Aorta (tissue), 5 donors: ENCODE measurements around the gene SDF2. TPM values are rescaled to one million over a fixed set of nuclear protein-coding genes. Genes with fewer than 3 reads are reported as not detected.
A peak's percentile ranks its signal among the peaks of the same experiment; 100 is the strongest.

ENCODE experiments used
- ATAC-seq: fragments of 200-7000 bp; cut with Tn5 transposase; one replicate; pipeline ENCODE4 v1.9.1; 2022; ENCODE audit warnings: moderate library complexity; ENCODE audit not compliant: low FRiP score
- DNase-seq, 2 donors: peaks; one replicate each; pipeline ENCODE4 v3.0.0-alpha.2; 2020
- H3K27ac ChIP-seq, 2 donors: one replicate each; pipeline ENCODE4 v1.5.1; 2013; ENCODE audit warnings: low read length in 2 of 2, mild to moderate bottlenecking in 2 of 2, moderate library complexity in 2 of 2, control low read depth in 1 of 2, inconsistent platforms in 1 of 2, low read depth in 1 of 2
- H3K27me3 ChIP-seq, 2 donors: one replicate each; pipeline ENCODE4 v1.6.1; 2013; ENCODE audit warnings: control low read depth in 1 of 2, low read length in 1 of 2, mild to moderate bottlenecking in 1 of 2, moderate library complexity in 1 of 2; ENCODE audit not compliant: insufficient read depth in 2 of 2, control insufficient read depth in 1 of 2
- H3K36me3 ChIP-seq, 2 donors: one replicate each; pipeline ENCODE4 v1.6.1; 2013; ENCODE audit warnings: control low read depth in 1 of 2, low read length in 1 of 2, mild to moderate bottlenecking in 1 of 2; ENCODE audit not compliant: insufficient read depth in 2 of 2, control insufficient read depth in 1 of 2
- H3K4me1 ChIP-seq, 2 donors: one replicate each; pipeline ENCODE4 v1.6.1; 2013; ENCODE audit warnings: low read length in 2 of 2, control low read depth in 1 of 2, mild to moderate bottlenecking in 1 of 2, moderate library complexity in 1 of 2; ENCODE audit not compliant: insufficient read depth in 2 of 2, control insufficient read depth in 1 of 2
- H3K4me3 ChIP-seq, 2 donors: one replicate each; pipeline ENCODE4 v1.5.1; 2013; ENCODE audit warnings: low read length in 2 of 2, control low read depth in 1 of 2, mild to moderate bottlenecking in 1 of 2
- H3K9me3 ChIP-seq: one replicate; pipeline ENCODE4 v1.6.1; 2013; ENCODE audit warnings: mild to moderate bottlenecking, low read length; ENCODE audit not compliant: control insufficient read depth
- WGBS, 2 donors: extraction: QIAGEN DNeasy Blood & Tissue Kit; methylation state at CpG; one replicate each; pipeline ENCODE4 v1.1.7; 2013; 5-methylcytosine and 5-hydroxymethylcytosine counted together
- intact Hi-C, 2 donors: fragments of 100-400 bp; cut with DNase I; formaldehyde crosslinking; loops; one replicate each; pipeline versions ENCODE4 v1.14.2 to v1.15.0; 2022
- polyA plus RNA-seq, 2 donors: library from polyadenylated mRNA; stranded (reverse); fragments of 200-250 nt; gene quantifications; one replicate each; pipeline ENCODE4 v1.2.3, GENCODE V29; 2013
- total RNA-seq, 2 donors: library from RNA; stranded (reverse); fragmentation: NEBNext Ultra II Directional; extraction: Animal tissue kit (Norgen Biotek cat#: 25700); gene quantifications; one replicate each; pipeline ENCODE4 v1.2.1, GENCODE V29; 2021
- donor health status: healthy with polysubstance abuse.
- donor health status: Bipolar disorder and iron deficiency.
- donor health status: DM: no; HTN: no; CAD: no.
- donor health status: DM: no; HTN: no; CAD: no.
- donor health status: DM: yes; HTN: yes; CAD: no.

SDF2 gene
- total and polyA plus RNA-seq, 4 donors: 34.8 to 51.5 (median 38.8) TPM

DNA sequence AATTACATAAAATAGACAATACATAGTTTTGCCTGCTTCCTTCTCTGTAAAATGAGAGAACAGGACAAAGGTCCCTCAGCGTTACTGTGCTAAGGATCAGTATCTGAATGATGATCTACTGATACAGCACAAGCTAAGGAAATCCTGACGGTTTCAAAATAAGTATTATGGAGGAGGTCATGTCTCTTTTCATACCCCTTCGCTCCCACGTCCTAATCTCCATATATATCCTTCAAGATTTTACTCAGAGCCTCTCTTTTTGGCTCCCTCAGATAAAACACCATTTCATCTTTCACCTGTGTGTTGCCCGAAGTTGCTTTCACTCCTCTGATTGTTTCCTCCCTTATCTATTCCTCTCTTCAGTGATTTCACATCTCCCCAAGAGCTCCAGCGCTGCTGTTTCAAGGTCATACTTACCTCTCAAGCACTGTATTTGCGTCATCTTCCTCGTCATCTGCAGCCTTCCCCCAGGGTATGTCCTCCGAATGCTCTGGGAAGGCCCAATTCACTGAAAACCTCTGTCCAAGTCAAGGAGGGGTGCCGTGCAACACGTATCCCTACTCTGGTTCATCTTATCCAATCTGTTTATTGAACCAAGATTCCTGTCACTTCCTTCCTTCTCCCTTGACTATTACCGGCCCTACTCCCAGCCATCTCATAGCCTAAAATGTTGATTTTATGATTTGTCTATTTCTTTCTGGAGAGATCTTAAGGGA is 15.5 kb downstream of the SDF2 start:
- Histone ChIP-seq H3K4me3 (no peak overlapping the region), H3K36me3 (peaks cover 0 to 5% of the 10 kb centered on the region in 2 donors), H3K4me1 (no peaks in the 10 kb centered on the region), H3K27me3 (no peaks in the 10 kb centered on the region), H3K27ac (peak overlapping the region; percentile 70 to 84), H3K9me3 (no peaks in the 10 kb centered on the region)
- WGBS, 2 donors: 69 to 72% methylated on average over 12 of the region's 12 CpGs
- ATAC-seq (no peak), DNase-seq (no peak)
- intact Hi-C loops: no loop called here

DNA sequence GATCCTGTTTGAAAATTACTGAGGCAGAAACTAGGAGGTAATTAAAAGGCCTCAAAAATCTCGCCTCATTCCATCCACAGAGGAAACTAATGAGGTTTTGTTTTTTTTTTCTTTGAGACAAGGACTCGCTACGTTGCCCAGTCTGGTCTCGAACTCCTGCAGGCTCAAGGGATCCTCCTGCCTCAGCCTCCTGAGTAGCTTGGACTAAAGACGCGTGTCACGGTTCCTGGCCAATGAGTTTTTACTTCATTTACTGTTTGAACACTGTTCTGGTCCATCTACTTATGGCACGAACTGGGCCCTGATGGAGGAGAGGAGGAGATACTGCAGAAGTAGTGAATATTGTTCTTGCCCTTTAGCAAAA is 16.1 kb downstream of the SDF2 start:
- intact Hi-C loops: no loop called here
- Histone ChIP-seq H3K4me3 (peak overlapping the region in 1 of 2 donors; percentile 49), H3K4me1 (no peaks in the 10 kb centered on the region), H3K9me3 (no peaks in the 10 kb centered on the region), H3K27me3 (no peaks in the 10 kb centered on the region), H3K27ac (peak overlapping the region in 1 of 2 donors; percentile 87), H3K36me3 (peaks cover 0 to 7% of the 10 kb centered on the region in 2 donors)
- DNase-seq (no peak), ATAC-seq (no peak)
- 15 to 21% methylated on average over 8 of the region's 8 CpGs for WGBS, 2 donors

DNA sequence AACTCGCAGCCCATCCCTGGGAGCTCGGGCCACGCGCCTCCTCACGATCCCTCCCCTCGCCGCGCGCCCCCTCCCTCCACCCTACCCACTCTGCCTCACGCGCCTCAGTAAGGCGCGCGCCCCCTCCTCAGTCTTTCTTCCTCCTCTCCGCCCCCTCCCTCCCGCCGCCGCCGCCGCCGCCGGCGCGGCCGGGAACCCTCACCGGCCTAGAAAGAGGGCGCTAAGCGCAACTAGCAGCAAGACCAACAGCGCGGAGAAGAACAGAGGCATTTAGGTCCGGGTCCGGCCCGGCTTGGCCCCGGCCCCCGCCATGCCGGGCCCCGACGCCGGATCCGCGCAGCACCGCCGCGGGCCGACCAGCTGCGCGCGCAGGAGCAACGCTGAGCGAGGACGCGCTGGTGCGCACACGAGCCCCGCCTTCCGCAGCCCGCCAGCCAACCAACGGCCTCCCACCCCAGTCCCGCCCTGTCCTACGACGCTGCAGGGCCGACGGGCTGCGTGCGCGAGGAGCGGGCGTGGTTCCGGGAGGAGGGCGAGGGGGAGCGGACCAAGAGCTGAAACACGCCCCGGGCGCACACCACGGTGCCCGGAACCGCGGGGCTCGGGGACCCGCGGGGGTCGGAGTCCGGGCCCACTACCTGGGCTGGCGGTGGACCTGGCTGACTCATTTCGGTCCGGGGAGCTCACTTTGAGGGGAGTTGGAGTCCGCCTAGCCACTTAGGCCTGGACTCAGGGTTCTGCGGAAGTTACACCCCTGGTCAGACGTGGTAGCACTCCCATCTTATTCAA is 16.7 kb downstream of the SDF2 start, which contains the start of gene BLTP2:
Gene BLTP2, minus strand, starts transcription at position 372 of the 789 bp plus-strand sequence. Its CDS starts 102 bp downstream, at position 270.
- Histone ChIP-seq H3K27me3 (no peaks in the 10 kb centered on the region), H3K27ac (peak within 1 kb of the TSS; percentile 43 to 87), H3K4me1 (no peaks in the 10 kb centered on the region), H3K9me3 (no peaks in the 10 kb centered on the region), H3K36me3 (peaks cover 0 to 7% of the 10 kb centered on the region in 2 donors), H3K4me3 (peak within 1 kb of the TSS; percentile 86 to 89)
- DNase-seq (peak; percentile 98 to 99), ATAC-seq (peak; percentile 99)
- WGBS, 2 donors: 0 to 1% methylated on average over 60 to 89 of the region's 89 CpGs
- intact Hi-C loops: no loop called here

DNA sequence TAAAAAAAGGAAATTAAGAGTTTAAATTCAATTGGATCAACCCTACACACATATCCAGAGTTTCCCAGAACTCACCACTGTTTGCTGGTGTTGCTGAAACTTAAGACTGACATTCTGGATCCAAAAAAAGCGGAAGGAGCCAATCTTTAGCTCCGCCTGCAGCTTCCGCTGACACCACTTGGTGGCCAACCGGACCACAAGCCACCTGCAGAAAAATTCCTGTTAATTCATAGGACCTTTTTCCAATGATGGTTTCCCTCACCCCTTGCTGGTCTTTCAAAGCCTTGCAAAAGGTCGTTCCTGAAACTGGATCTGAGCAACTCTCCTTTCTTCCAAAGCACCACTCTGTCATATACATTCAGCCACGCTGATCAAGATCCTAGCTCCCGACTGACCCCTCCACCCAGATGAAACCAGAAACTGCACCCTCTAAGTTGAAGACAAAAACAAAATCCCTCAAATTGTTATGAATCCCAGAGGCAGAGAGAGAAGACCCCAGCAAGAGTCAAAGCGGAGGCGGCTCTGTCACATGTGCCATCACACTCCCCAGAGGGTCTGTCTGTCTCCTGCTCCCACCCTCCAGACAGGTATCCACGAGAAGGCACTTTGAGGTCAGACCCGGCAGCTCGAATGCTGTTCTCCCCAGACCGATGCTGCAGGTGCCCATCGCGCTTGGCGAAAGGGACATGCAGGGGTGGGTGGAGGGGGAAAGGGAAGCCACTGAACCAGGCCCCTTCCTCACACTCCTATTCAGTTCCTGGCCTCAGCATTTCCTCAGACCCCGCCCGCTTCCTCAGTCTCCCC is 17.5 kb downstream of the SDF2 start:
- H3K27ac ChIP-seq: peak overlapping the region; percentile 22 to 43
- peaks cover 4 to 12% of the 10 kb centered on the region in 2 donors for H3K36me3 ChIP-seq
- no peaks in the 10 kb centered on the region for H3K4me1 ChIP-seq
- H3K9me3 ChIP-seq: no peaks in the 10 kb centered on the region
- WGBS, 2 donors: 0% methylated on average over 15 to 18 of the region's 18 CpGs
- peak overlapping the region; percentile 86 to 89 for H3K4me3 ChIP-seq
- intact Hi-C loops: no loop called here
- DNase-seq (peak in 1 of 2 donors; percentile 76), ATAC-seq (no peak)
- H3K27me3 ChIP-seq: no peaks in the 10 kb centered on the region

DNA sequence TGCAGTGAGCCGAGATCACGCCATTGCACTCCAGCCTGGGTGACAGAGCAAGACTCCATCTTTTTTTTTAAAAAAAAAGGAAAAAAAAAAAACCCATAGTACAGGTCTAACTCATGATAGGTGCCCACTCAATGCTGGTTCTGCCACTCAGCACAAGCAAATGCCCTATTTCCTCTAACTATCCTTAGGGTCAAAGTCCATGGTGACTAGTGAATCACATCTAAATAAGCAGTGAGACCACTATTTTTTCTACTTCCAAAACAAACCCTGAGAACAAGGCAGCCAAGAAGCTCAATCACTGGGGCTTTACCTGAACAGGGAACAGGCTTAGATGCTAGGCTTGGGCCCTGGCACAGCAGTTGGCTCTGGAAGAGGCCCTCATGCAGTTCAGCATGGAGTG is 20.1 kb downstream of the SDF2 start:
- Histone ChIP-seq H3K36me3 (peaks cover 5 to 15% of the 10 kb centered on the region in 2 donors), H3K27me3 (no peaks in the 10 kb centered on the region), H3K4me3 (no peak overlapping the region), H3K9me3 (no peaks in the 10 kb centered on the region), H3K4me1 (no peaks in the 10 kb centered on the region), H3K27ac (no peak overlapping the region)
- intact Hi-C loops: no loop called here
- ATAC-seq (no peak), DNase-seq (no peak)
- 95 to 97% methylated on average over 2 of the region's 2 CpGs for WGBS, 2 donors

DNA sequence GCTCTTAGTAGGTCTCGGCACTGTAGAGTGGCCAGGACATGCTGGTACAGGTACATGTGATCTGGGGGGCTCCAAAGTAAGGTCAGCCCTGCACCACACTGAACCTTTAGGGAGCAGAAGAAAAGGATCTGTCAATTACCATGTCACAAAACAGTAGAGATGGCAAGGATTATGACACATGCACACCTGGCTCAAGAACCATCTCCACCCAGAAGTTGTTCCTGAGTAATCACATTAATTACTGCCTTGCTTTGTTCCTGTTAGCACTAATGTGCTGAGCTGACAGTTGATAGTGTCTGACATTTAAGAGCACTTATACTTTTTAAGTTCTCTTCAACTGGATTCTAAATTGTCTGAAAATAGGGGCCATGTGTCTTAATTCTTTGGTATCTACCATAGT is 26.2 kb downstream of the SDF2 start:
- Histone ChIP-seq H3K9me3 (no peaks in the 10 kb centered on the region), H3K4me1 (no peaks in the 10 kb centered on the region), H3K27ac (no peak overlapping the region), H3K27me3 (no peaks in the 10 kb centered on the region), H3K36me3 (peaks cover 9 to 23% of the 10 kb centered on the region in 2 donors), H3K4me3 (no peak overlapping the region)
- DNase-seq (no peak), ATAC-seq (no peak)
- intact Hi-C loops: no loop called here
- 81 to 87% methylated on average over 1 of the region's 1 CpG for WGBS, 2 donors

- Histone ChIP-seq H3K36me3 (peaks cover 6 to 19% of the 10 kb centered on the region in 2 donors), H3K9me3 (no peaks in the 10 kb centered on the region)
- WGBS, 2 donors: 88 to 91% methylated on average over 14 of the region's 14 CpGs
Measured at GRCh38 chr17:28634206-28634865, 27.4 kb downstream of the SDF2 start.

GRCh38 chr17:28626818-28627217 is 34.9 kb downstream of the SDF2 start:
- H3K27me3 ChIP-seq: no peaks in the 10 kb centered on the region
- peak in 1 of 2 donors; percentile 9 for DNase-seq
- intact Hi-C loops: no loop called here
- ATAC-seq: no peak
- WGBS, 2 donors: 88 to 95% methylated on average over 4 of the region's 4 CpGs
- peaks cover 15 to 20% of the 10 kb centered on the region in 2 donors for H3K36me3 ChIP-seq
- H3K27ac ChIP-seq: no peak overlapping the region
- H3K4me1 ChIP-seq: no peaks in the 10 kb centered on the region
- no peak overlapping the region for H3K4me3 ChIP-seq
- H3K9me3 ChIP-seq: no peaks in the 10 kb centered on the region

More at GRCh38 chr17:28634206-28634865, 27.4 kb downstream of the SDF2 start:
- Histone ChIP-seq H3K4me3 (no peak overlapping the region), H3K27ac (no peak overlapping the region), H3K4me1 (no peaks in the 10 kb centered on the region), H3K27me3 (no peaks in the 10 kb centered on the region)
- DNase-seq: no peak
- ATAC-seq: no peak
- intact Hi-C loops: no loop called here
